Activated naive CD4-positive, alpha-beta T cell treated with anti-CD3 and anti-CD28 coated beads, Interleukin-2, amount 50 U/mL, for 24 hours (primary cell): ENCODE data around the gene PDK2.

Source experiments
- H3K27ac Mint-ChIP-seq: one replicate; pipeline ENCODE4 v1.8.0; 2021; ENCODE audit warnings: mild to moderate bottlenecking, mixed read lengths
- H3K27me3 Mint-ChIP-seq: one replicate; pipeline ENCODE4 v1.8.0; 2021; ENCODE audit warnings: mixed read lengths
- H3K36me3 Mint-ChIP-seq: one replicate; pipeline ENCODE4 v1.8.0; 2021; ENCODE audit warnings: mixed read lengths
- H3K4me1 Mint-ChIP-seq: one replicate; pipeline ENCODE4 v1.8.0; 2021; ENCODE audit warnings: mixed read lengths
- H3K4me3 Mint-ChIP-seq: one replicate; pipeline ENCODE4 v1.8.0; 2021; ENCODE audit warnings: mild to moderate bottlenecking, mixed read lengths
- H3K9me3 Mint-ChIP-seq: one replicate; pipeline ENCODE4 v1.8.0; 2021; ENCODE audit warnings: mixed read lengths

The PDK2 gene

DNA sequence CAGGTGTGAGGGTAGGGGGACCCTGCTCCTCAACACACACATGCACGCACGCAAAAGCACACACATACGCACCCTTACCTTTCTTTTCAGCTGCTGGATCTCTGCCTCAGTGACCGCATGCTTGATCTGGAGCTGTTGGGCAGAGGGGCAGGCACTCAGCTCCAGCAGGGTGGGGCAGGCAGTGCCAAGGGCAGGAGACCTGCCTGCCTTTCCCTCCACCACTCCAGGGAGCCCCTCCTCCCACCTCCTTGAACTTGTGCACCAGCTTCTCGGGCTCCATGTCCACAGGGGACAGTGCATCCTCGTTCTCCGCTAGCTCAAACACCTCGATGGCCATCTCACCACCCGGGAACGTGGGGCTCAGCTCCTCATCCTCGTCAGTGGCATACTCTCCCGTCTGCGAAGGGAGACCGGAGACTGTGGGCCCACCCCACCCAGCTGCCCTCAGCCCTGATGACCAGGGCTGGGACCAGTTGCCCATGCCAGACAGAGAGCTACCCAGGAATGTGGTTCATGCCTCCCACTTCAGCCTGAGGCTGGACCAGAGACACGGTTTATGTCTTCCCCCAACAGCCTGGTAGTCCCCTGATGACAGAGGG is 44.1 kb downstream of the PDK2 start:
- Mint-ChIP-seq H3K27ac (no peak overlapping the region), H3K27me3 (no peaks in the 10 kb centered on the region), H3K4me1 (peaks cover 51% of the 10 kb centered on the region), H3K4me3 (no peak overlapping the region), H3K9me3 (no peaks in the 10 kb centered on the region), H3K36me3 (peaks cover 20% of the 10 kb centered on the region)

DNA sequence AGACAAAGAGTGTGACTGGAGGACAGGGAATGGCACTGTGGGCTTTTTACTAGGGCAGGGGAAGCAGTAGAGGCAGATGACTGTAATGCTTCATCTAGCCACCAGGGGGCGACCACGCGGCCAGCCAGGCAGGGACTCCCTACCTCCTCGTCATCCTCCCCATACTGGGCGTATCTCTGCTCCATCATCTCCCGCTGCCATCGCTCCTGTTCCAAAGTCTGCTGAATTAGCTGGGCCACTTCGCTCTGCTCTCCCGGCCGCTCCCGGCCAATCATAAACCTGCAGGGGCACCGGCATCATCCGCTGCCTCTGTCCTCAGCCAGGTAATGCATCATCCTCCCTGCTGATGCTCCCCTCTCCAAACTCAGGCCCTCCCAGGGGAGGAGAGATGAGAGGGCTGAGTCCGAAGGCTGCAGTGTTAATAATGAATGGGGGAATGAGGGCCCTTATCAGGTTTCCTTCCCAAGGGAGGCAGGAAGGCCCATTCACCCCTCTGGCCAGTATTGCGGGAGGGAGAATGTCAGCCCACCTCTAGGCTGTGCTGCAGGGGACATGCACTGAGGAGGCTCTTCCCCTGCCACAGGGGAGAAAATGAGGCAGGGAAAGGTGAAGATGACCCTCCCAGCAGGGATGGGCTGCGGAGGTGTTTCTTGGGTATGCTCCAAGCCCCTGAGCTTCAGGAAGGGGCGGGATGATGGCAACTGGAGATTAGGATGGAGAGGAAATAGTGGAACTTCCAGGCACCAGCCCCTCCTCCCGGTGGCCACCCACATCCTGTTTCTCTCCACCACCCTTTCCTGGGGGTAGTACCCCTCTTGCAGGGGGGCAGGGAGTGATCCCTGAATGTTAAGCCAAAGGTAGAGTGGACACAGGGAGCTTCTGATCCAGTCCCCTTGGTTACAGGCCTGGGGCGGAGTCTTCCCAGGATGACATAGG is 45.1 kb downstream of the PDK2 start:
- Mint-ChIP-seq H3K4me1 (peaks cover 58% of the 10 kb centered on the region), H3K4me3 (peak overlapping the region; percentile 37), H3K27ac (peak overlapping the region; percentile 59), H3K27me3 (no peaks in the 10 kb centered on the region), H3K9me3 (no peaks in the 10 kb centered on the region), H3K36me3 (peaks cover 20% of the 10 kb centered on the region)

DNA sequence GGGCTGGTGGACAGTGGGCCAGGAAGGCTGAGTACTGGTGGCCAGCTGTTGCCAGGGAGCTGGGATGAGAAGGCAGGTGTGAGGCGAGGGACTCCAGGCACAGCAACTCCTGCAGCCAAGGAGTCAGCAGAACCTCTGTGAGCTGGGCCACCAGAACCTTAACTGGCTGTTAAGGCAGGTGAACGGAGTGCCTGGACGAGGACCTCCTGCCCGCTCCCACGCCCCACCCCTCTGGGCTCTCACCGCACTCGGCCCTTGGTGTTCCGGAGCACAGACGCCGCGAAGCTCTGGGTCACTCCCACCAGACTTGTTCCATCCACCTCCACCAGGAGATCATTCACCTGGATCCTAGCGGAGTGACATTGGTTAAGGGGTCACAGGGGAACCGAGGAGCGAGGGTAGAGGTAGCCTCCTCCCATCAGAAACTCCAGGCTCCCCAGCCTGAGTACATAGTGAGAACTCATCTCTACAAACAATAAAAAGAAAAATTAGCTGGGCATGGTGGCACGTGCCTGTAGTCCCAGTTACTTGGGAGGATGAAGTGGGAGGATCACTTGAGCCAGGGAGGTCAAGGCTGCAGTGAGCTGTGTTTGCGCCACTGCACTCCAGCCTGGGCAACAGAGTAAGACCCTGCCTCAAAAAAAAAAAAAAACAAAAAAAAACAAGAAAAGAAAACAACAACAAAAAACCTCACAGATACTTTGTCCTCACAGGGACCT is 46.0 kb downstream of the PDK2 start:
- peaks cover 20% of the 10 kb centered on the region for H3K36me3 Mint-ChIP-seq

DNA sequence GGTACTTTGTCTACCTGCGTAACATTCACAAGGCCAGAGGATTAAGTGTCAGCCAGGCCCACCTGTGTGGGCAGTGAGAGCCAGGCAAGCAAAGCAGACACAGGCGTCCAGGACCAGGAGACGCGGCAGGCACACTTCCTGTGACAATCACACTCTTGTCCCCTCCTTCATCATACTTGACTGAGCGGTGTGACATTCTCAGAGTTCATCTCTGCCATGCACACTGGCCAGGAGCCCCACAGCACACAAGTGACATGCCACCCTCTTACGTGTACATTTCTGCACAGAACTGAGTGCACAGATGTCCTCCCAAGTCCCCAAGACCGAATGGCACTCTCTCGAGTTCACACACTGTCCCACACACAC is 46.6 kb downstream of the PDK2 start:
- H3K9me3 Mint-ChIP-seq, result no peaks in the 10 kb centered on the region
- H3K4me3 Mint-ChIP-seq, result peak overlapping the region; percentile 31
- peaks cover 73% of the 10 kb centered on the region for H3K4me1 Mint-ChIP-seq
- no peak overlapping the region for H3K27ac Mint-ChIP-seq
- no peaks in the 10 kb centered on the region for H3K27me3 Mint-ChIP-seq
- H3K36me3 Mint-ChIP-seq, result peaks cover 20% of the 10 kb centered on the region

More for the DNA sequence above, 46.0 kb downstream of the PDK2 start:
- Mint-ChIP-seq H3K27me3 (no peaks in the 10 kb centered on the region), H3K4me3 (peak overlapping the region; percentile 31), H3K27ac (peak overlapping the region; percentile 59), H3K4me1 (peaks cover 68% of the 10 kb centered on the region), H3K9me3 (no peaks in the 10 kb centered on the region)

DNA sequence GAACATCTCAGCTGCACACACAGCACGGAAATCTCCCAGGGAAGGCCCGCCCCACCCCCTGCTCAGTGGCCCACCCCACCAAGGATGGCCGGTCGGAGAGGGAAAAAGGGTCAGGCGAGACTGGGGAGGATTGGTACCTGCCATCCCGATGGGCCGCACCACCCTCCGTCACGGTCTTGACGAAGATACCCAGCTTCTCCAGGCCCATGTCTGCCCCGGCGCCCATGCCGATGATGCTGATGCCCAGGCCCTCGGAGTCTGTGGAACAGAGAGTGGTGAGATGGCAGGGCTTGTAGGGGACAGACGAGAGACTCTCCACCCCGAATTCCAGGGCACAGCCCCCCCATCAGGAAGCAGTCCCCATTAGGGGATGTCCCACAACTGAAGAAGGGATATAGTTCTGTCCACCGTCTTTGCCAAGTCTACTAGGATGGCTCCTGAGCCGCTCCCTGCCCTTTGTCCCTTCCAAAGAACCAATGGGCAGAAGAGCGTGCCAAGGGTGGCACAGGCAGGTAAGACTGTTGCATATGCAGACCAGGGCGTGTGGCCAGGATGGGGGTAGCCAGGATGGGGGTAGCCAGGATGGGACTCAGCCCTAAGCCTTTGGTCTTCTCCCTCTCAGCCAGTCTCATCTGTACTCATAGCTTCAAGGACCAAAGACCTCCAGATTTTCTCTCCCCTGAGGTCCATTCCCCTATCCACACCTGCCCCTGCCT is 48.5 kb downstream of the PDK2 start:
- no peaks in the 10 kb centered on the region for H3K9me3 Mint-ChIP-seq
- no peak overlapping the region for H3K27ac Mint-ChIP-seq
- peaks cover 11% of the 10 kb centered on the region for H3K36me3 Mint-ChIP-seq
- H3K27me3 Mint-ChIP-seq, result no peaks in the 10 kb centered on the region
- H3K4me1 Mint-ChIP-seq, result peaks cover 86% of the 10 kb centered on the region
- no peak overlapping the region for H3K4me3 Mint-ChIP-seq

DNA sequence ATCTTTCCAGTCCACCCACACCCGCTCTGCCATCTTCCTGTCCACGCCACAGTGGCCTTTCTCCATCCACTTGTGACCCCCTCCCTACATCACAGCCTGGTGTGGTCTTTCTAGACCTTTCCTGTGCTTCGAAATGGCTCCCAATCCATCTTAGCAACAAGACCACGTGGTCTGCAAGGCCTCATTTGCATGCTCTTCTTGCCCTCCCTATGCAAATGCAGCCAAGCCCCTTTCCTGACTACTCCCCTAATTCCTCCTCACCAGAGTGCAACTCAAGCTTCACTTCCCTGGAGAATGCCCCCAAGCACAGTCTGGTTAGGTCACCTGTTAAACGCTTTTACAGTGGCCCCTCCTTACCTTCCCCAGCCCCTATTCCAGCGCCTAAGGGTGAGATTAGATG is 49.2 kb downstream of the PDK2 start:
- H3K27ac Mint-ChIP-seq, result peak overlapping the region; percentile 66
- H3K36me3 Mint-ChIP-seq, result peaks cover 11% of the 10 kb centered on the region
- peaks cover 86% of the 10 kb centered on the region for H3K4me1 Mint-ChIP-seq
- no peak overlapping the region for H3K4me3 Mint-ChIP-seq
- no peaks in the 10 kb centered on the region for H3K27me3 Mint-ChIP-seq
- H3K9me3 Mint-ChIP-seq, result no peaks in the 10 kb centered on the region

DNA sequence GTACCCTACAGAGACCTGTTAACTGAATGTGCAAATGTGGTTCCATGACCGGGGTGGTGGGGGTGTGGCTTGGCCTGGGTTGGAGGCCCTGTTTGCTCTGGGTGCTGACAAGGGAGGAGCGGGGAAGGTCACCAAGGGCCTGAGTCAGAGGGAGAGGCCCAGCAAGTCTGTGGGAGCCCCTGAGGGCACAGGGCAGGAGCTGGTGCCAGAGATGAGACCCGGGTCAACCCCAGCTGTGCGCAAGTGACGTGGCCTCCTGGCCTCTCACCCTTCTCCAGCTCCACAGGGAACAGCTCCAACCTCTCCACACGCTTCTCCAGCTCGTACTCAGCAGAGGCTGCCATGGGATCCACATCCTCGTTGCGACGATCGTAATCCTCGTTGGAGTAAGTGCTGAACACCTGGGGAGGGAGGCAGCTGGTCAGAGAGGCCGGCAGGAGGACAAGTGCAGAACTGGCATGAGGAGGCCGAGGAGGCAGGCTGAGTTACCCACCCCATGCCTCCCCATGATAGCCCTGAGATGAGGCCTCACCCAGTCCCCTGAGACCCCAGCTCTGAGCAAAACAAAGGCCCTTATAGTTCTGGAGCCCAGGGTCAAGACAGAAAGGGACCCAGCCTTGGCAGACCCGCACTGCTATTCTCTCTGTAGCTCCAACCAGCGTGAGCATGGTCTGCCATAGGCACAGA is 49.8 kb downstream of the PDK2 start:
- Mint-ChIP-seq H3K27me3 (no peaks in the 10 kb centered on the region), H3K4me1 (peaks cover 81% of the 10 kb centered on the region), H3K4me3 (no peak overlapping the region), H3K36me3 (peaks cover 7% of the 10 kb centered on the region), H3K27ac (no peak overlapping the region), H3K9me3 (no peaks in the 10 kb centered on the region)

DNA sequence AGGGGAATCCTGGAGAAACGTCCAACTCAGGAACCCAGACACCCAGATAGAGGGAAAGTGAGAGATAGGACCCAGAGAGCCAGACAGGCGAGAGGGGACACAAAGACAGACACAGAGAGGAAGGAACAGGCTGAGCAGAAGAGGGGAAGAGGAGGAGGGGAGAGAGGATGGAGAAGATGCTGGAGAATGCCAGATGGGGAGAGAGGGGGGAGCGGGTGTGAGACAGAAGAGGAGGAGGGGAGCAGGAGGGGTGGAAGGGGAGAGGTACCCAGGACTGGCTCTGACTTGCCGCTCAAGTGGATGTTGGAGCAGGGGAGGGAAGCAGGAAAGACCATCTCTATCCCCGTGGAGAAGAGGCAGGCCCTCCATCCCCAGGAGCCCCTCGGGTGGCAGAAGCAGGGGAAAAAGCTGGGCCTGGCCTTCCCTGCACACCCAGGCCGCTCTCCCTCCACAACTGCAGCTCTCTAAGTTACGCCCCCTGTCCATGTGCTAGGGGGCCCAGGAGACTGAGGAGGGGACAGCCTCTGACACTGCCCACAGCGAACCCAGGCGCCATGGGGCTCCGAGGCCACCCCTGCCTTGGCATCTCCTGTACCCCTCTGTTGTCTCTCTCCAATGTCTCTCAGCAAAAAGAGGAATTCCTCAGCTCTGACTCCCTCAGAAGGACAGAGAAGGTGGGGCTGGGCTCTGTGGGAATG is 50.5 kb downstream of the PDK2 start:
- Mint-ChIP-seq H3K27me3 (no peaks in the 10 kb centered on the region), H3K9me3 (no peaks in the 10 kb centered on the region), H3K4me1 (peaks cover 75% of the 10 kb centered on the region), H3K4me3 (no peak overlapping the region), H3K27ac (no peak overlapping the region), H3K36me3 (peaks cover 6% of the 10 kb centered on the region)

DNA sequence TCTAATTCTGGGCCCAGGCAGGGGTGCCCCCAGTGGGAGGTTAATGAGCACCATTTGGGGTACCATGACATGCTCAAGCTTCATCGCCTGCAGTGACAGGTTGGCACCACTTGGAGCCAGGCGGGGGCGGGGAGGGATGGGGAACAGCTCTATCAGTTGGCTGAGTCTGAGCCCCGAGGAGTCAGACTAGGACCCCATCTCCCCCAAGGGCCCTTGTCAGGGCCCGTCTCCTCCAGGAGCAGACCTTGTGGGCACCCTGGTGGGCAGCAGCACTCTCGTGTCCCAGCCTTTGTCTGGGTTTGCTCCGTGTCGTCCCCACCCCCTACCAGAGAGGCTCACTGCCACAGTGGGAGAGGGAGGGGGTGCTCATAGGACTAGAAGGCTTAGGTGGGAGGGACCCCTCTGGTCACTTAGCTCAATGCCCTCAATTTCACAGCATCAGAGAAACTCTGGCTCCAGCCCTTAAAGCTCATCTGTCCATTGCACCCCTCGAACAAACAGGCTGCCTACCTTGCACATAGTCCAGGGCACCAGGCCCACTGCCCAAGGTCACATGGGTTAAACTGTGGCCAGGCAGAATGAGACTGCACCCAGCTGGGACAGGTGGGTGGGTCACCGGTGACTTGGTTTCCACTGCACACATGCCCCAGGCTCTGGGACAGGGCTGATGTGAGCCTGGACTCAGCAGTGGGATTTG is 51.2 kb downstream of the PDK2 start:
- Mint-ChIP-seq H3K36me3 (peaks cover 5% of the 10 kb centered on the region), H3K27ac (peak overlapping the region; percentile 21), H3K9me3 (no peaks in the 10 kb centered on the region), H3K4me3 (peak overlapping the region; percentile 91), H3K27me3 (no peaks in the 10 kb centered on the region), H3K4me1 (peaks cover 68% of the 10 kb centered on the region)

DNA sequence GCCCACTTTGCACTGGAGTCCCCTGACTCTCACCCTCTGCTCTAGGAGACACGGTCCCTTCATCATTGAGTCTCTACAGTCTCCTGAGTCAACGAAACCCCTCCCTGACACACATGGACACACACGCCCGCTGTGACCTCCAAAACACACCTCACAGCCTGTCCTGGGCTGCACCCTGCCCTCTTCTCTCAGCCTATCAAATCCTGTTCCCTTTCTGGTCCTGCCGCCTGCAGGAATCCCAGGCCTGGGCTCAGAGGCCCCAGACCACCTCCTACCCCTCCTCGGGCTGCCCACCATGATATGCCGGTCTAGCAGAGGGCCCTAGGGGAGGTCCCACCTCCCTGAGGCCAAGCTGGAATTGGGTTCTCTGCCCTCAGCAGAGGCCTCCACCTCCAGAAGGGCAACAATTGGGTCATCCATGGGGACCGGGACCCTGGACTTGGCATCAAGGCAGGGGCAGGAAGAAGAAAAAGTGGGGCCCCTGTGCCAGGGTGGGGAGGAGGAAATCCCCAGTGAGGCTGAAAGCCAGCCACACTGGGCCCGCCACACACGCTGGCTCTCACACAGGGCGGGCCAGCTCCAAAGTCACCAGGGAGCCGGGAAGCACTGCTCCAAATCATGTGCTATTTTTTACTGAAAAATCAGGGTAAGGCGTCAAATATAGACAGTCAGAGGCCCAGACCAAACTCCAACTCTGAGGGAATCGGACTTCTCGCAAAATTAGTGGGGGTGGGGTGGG is 51.9 kb downstream of the PDK2 start:
- H3K36me3 Mint-ChIP-seq, result peaks cover 2% of the 10 kb centered on the region
- H3K27me3 Mint-ChIP-seq, result no peaks in the 10 kb centered on the region
- peaks cover 62% of the 10 kb centered on the region for H3K4me1 Mint-ChIP-seq
- H3K27ac Mint-ChIP-seq, result peak overlapping the region; percentile 21
- H3K9me3 Mint-ChIP-seq, result no peaks in the 10 kb centered on the region
- peak overlapping the region; percentile 91 for H3K4me3 Mint-ChIP-seq

DNA sequence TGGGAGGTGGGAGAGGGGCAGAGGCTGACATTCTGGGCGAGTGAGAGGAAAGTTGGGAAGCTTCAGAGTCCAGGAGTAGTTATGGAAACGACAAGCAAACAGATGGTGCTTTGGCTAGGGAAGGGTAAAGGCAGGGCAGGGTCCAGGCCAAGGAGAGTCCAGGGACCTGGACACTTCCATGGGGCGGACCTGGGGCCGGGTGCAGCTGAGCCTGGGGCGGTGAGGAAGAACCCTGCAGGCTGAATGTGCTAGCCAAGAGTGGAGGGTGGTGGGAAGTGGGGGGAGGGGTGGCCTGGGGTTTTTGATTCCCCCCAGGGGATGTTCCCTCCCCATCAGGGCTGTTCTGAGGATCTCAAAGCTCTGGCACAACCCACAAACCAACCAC is 52.7 kb downstream of the PDK2 start:
- no peaks in the 10 kb centered on the region for H3K9me3 Mint-ChIP-seq
- H3K4me3 Mint-ChIP-seq, result peak overlapping the region; percentile 91
- no peak overlapping the region for H3K27ac Mint-ChIP-seq
- no peaks in the 10 kb centered on the region for H3K36me3 Mint-ChIP-seq
- H3K4me1 Mint-ChIP-seq, result peaks cover 60% of the 10 kb centered on the region
- no peaks in the 10 kb centered on the region for H3K27me3 Mint-ChIP-seq

DNA sequence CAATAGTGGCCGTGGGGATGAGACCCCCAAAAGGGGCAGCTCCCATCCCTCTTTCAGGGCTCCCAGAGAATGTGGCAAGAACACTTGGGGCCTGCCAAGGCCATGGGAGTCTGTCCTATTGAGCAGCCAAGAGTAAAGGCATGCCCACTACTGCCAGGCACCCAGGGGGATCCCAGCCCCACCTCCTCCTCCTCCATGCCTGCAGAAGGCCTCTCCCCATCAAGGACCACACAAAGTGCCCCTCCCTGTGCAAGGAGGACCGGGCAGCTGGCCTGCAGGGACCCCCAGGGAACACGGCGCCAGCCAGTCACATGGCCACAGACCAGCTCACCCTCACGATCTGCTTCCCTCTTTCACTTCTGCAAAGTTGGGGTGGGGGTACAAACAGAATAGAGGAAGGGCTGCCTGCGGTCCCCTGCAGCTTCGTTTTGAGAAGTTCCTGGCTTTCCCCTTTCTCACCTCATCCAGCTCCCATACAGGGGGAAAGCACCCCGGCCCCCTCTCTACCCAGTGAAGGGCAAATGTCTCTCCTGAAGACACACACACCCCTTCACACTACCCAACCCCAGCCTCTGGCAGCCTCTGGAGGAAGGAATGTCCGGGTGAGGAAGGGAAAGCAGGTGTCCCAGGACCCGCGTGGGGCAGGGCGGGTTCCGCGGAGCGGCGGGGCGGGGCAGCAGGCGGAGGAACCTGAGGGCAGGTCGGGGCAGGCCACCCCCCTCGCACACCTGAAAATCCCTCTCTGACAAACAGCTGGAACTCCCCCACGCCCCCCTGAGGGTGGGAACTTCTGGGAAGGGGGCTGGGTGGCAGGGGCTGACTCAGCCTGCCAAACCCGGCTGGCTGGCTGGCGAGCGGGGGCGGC is 53.3 kb downstream of the PDK2 start:
- H3K4me3 Mint-ChIP-seq, result peak overlapping the region; percentile 91
- peak overlapping the region; percentile 91 for H3K27ac Mint-ChIP-seq
- H3K4me1 Mint-ChIP-seq, result peaks cover 55% of the 10 kb centered on the region
- H3K27me3 Mint-ChIP-seq, result no peaks in the 10 kb centered on the region
- H3K36me3 Mint-ChIP-seq, result no peaks in the 10 kb centered on the region
- H3K9me3 Mint-ChIP-seq, result no peaks in the 10 kb centered on the region

DNA sequence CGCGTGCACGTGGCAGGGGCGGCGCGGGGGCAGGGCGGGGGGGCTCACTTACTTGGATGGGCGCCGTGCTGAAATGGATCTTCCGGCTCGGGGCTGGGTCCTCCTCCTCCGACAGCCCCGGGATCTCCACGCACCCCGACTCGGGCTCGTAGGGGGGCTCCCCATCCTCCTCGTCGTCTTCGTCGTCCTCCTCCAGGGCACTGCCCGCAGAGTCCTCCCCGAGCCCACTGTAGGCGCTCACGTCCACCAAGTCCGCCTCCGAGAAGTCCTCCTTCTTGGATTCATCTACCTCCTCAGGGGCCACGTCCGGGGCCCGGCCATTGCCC is 53.9 kb downstream of the PDK2 start:
- H3K27ac Mint-ChIP-seq, result no peak overlapping the region
- no peaks in the 10 kb centered on the region for H3K36me3 Mint-ChIP-seq
- H3K9me3 Mint-ChIP-seq, result no peaks in the 10 kb centered on the region
- H3K4me1 Mint-ChIP-seq, result peaks cover 50% of the 10 kb centered on the region
- peak overlapping the region; percentile 91 for H3K4me3 Mint-ChIP-seq
- no peaks in the 10 kb centered on the region for H3K27me3 Mint-ChIP-seq
